Transverse colon (tissue), 4 donors: ENCODE measurements around the gene GLI3.

Source experiments
- EP300 ChIP-seq: sonication (generic); formaldehyde crosslinking; IDR thresholded peaks from one replicate; pipeline ENCODE4 v1.6.1; 2017; ENCODE audit warnings: antibody characterized with exemption, low read depth
- POLR2A ChIP-seq: fragments of 450-650 bp; IDR thresholded peaks from one replicate; pipeline ENCODE4 v1.6.1; 2016; ENCODE audit warnings: antibody characterized with exemption, mild to moderate bottlenecking, moderate library complexity
- POLR2AphosphoS5 ChIP-seq, 3 donors: sonication (generic); formaldehyde crosslinking; IDR thresholded peaks; one replicate each; pipeline ENCODE4 v1.6.1; 2016; ENCODE audit warnings: antibody characterized with exemption in 3 of 3
- TF ChIP-seq, protein P1 (sequence below), 5 experiments: fragments of 200-600 bp in 3 of 5; fragments of 450-650 bp in 2 of 5; sonication (generic) in 3 of 5; IDR thresholded peaks; 1 replicate in 2 of 5; 2 replicates in 3 of 5; pipeline ENCODE4 v1.5.1; 2016 to 2017; ENCODE audit warnings: antibody characterized with exemption in 5 of 5, inconsistent platforms in 3 of 5, mild to moderate bottlenecking in 2 of 5, moderate library complexity in 1 of 5

DNA sequence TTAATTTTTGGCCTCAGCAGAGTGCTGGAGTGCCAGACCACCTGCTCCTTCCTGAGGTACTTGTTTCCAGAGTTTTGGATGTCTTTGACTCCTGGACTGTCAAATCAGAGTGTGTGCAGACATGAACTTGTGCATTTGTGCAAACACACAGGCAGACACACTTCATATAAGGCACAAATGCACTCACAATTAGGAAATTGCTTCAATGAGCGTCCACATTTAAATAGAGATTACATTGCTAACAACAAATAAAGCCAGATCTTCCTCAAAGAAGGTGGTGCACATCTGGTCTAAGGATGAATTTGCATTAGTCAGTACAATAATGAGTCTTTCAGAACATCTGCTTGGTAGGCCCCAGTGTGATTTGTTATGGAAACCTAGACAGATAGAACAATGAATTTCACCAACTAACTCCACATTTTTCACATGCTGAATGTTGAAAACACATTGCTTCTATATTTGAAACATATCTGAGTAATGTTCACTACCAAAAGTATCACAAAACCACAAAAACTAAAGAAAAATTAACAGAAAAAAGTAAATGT lies 267.4 kb downstream of the GLI3 start:
- TF ChIP-seq POLR2A = no peak
- TF ChIP-seq, protein P1, sequence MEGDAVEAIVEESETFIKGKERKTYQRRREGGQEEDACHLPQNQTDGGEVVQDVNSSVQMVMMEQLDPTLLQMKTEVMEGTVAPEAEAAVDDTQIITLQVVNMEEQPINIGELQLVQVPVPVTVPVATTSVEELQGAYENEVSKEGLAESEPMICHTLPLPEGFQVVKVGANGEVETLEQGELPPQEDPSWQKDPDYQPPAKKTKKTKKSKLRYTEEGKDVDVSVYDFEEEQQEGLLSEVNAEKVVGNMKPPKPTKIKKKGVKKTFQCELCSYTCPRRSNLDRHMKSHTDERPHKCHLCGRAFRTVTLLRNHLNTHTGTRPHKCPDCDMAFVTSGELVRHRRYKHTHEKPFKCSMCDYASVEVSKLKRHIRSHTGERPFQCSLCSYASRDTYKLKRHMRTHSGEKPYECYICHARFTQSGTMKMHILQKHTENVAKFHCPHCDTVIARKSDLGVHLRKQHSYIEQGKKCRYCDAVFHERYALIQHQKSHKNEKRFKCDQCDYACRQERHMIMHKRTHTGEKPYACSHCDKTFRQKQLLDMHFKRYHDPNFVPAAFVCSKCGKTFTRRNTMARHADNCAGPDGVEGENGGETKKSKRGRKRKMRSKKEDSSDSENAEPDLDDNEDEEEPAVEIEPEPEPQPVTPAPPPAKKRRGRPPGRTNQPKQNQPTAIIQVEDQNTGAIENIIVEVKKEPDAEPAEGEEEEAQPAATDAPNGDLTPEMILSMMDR (IDR thresholded peaks at IDR 0.05) = no peak
- no peak for TF ChIP-seq EP300
- no peak for TF ChIP-seq POLR2AphosphoS5 (IDR thresholded peaks at IDR 0.05)
